A549 (cell line): ENCODE measurements around the gene MOCS1. TPM values are rescaled to one million over a fixed set of nuclear protein-coding genes. Genes with fewer than 3 reads are reported as not detected.

Experiments used
- ATAC-seq, 2 experiments: fragments of 200-7000 bp in 1 of 2; fragments of >200 bp in 1 of 2; cut with Nextera tagmentation in 1 of 2; cut with Tn5 transposase in 1 of 2; 3 replicates each; pipeline versions ENCODE4 v1.8.0 to v1.9.1; 2018 to 2020; ENCODE audit warnings: mild to moderate bottlenecking in 1 of 2, moderate library complexity in 1 of 2
- CTCF ChIA-PET: fragments of 300-600 bp; sonication (Branson Sonifier 250); formaldehyde crosslinking; extraction: SDS; loops from one replicate; lab custom pipeline; 2021; ENCODE audit warnings: antibody characterized with exemption, inconsistent platforms; lab: Yijun Ruan, JAX
- POLR2A ChIA-PET: fragments of 350-600 bp; formaldehyde crosslinking; extraction: SDS; loops from one replicate; lab custom pipeline; 2021; ENCODE audit warnings: antibody characterized with exemption, inconsistent platforms; lab: Yijun Ruan, JAX
- DNase-seq, 2 experiments: peaks; one replicate each; pipeline versions ENCODE4 v3.0.0 to v3.0.0-alpha.2; 2011 to 2016; ENCODE audit warnings: low read depth in 1 of 2, low spot score in 1 of 2
- FAIRE-seq: peaks from 2 replicates; lab custom pipeline; 2011; peaks lifted over from hg19 to GRCh38; lab: Jason Lieb, UNC
- H3K27ac ChIP-seq, 2 experiments: fragments of >200 bp; sonication (Bioruptor Twin); formaldehyde crosslinking; 3 replicates each; pipeline ENCODE4 v1.5.1; 2016 to 2017
- H3K4me1 ChIP-seq: fragments of >200 bp; sonication (Bioruptor Twin); formaldehyde crosslinking; 3 replicates; pipeline ENCODE4 v1.6.1; 2016
- H3K4me2 ChIP-seq: fragments of >200 bp; sonication (Bioruptor Twin); formaldehyde crosslinking; 3 replicates; pipeline ENCODE4 v1.6.1; 2016
- H3K4me3 ChIP-seq: fragments of >200 bp; sonication (Bioruptor Twin); formaldehyde crosslinking; 3 replicates; pipeline ENCODE4 v1.5.1; 2016
- H3K9me3 ChIP-seq: fragments of >200 bp; sonication (Bioruptor Twin); formaldehyde crosslinking; 3 replicates; pipeline ENCODE4 v1.6.1; 2016
- BHLHE40 ChIP-seq: IDR thresholded peaks from 2 replicates; pipeline ENCODE4 v1.6.1; 2012; ENCODE audit warnings: low read depth, low read length, inconsistent platforms
- CBX2 ChIP-seq: fragments of 200-600 bp; sonication (generic); IDR thresholded peaks from 2 replicates; pipeline ENCODE4 v1.6.1; 2016; ENCODE audit warnings: low read depth, mild to moderate bottlenecking, borderline replicate concordance
- CBX8 ChIP-seq: fragments of 200-600 bp; sonication (generic); IDR thresholded peaks from 2 replicates; pipeline ENCODE4 v1.6.1; 2016
- CEBPB ChIP-seq, 2 experiments: fragments of >200 bp in 1 of 2; sonication (Bioruptor Twin) in 1 of 2; formaldehyde crosslinking in 1 of 2; IDR thresholded peaks; 2 replicates each; pipeline ENCODE4 v1.6.1; 2012 to 2016
- CHD4 ChIP-seq: fragments of 200-600 bp; sonication (generic); IDR thresholded peaks from 2 replicates; pipeline ENCODE4 v1.6.1; 2016; ENCODE audit warnings: antibody characterized with exemption, mild to moderate bottlenecking, borderline replicate concordance
- EHMT2 ChIP-seq: fragments of 200-600 bp; sonication (generic); IDR thresholded peaks from 2 replicates; pipeline ENCODE4 v1.6.1; 2016; ENCODE audit warnings: antibody characterized with exemption, low read depth, mild to moderate bottlenecking, moderate library complexity
- FOSB ChIP-seq: fragments of 250-450 bp; sonication (Bioruptor Pico); IDR thresholded peaks from 2 replicates; pipeline ENCODE4 v1.5.0; 2020; ENCODE audit warnings: mild to moderate bottlenecking, moderate library complexity
- FOSL2 ChIP-seq, 2 experiments: fragments of 450-650 bp in 1 of 2; fragments of >200 bp in 1 of 2; sonication (Bioruptor Twin) in 1 of 2; formaldehyde crosslinking; IDR thresholded peaks; 2 replicates each; pipeline versions ENCODE4 v1.5.0 to v1.6.1; 2016 to 2020; ENCODE audit warnings: mild to moderate bottlenecking in 1 of 2, moderate library complexity in 1 of 2
- FOXS1 ChIP-seq: fragments of 250-450 bp; sonication (Bioruptor Pico); IDR thresholded peaks from 2 replicates; pipeline ENCODE4 v1.5.0; 2020; ENCODE audit warnings: mild to moderate bottlenecking, moderate library complexity
- GATA3 ChIP-seq: IDR thresholded peaks from 2 replicates; pipeline ENCODE4 v1.6.1; 2012; ENCODE audit warnings: borderline replicate concordance
- HMGXB4 ChIP-seq: fragments of 250-450 bp; sonication (Bioruptor Pico); IDR thresholded peaks from 2 replicates; pipeline ENCODE4 v1.5.0; 2021; ENCODE audit warnings: mild to moderate bottlenecking, moderate library complexity, borderline replicate concordance
- JUNB ChIP-seq: fragments of >200 bp; sonication (Bioruptor Twin); formaldehyde crosslinking; IDR thresholded peaks from 2 replicates; pipeline ENCODE4 v1.6.1; 2016
- KDM1A ChIP-seq: fragments of 200-600 bp; sonication (generic); IDR thresholded peaks from 2 replicates; pipeline ENCODE4 v1.6.1; 2016; ENCODE audit warnings: low read depth, mild to moderate bottlenecking
- KDM5A ChIP-seq: fragments of 200-600 bp; sonication (generic); IDR thresholded peaks from 2 replicates; pipeline ENCODE4 v1.6.1; 2016; ENCODE audit warnings: antibody characterized with exemption, mild to moderate bottlenecking
- RAD21 ChIP-seq, 2 experiments: fragments of >200 bp in 1 of 2; sonication (Bioruptor Twin) in 1 of 2; formaldehyde crosslinking in 1 of 2; IDR thresholded peaks in 1 of 2; conservative IDR thresholded peaks in 1 of 2; 2 replicates in 1 of 2; 3 replicates in 1 of 2; pipeline ENCODE4 v1.6.1; 2012 to 2018; ENCODE audit warnings: inconsistent platforms in 1 of 2
- RARB ChIP-seq: fragments of 250-450 bp; sonication (Bioruptor Pico); IDR thresholded peaks from 2 replicates; pipeline ENCODE4 v1.8.0; 2021; ENCODE audit warnings: mild to moderate bottlenecking, moderate library complexity
- REST ChIP-seq: fragments of 200-600 bp; sonication (generic); IDR thresholded peaks from 2 replicates; pipeline ENCODE4 v1.6.1; 2016; ENCODE audit warnings: antibody characterized with exemption, mild to moderate bottlenecking, moderate library complexity
- RFX5 ChIP-seq: fragments of 450-650 bp; IDR thresholded peaks from 2 replicates; pipeline ENCODE4 v1.7.1; 2014; ENCODE audit warnings: antibody characterized with exemption, mild to moderate bottlenecking, moderate library complexity
- SMC3 ChIP-seq: fragments of >200 bp; sonication (Bioruptor Twin); formaldehyde crosslinking; IDR thresholded peaks from 3 replicates; pipeline ENCODE4 v1.6.1; 2018; ENCODE audit warnings: inconsistent platforms
- ZC3H11A ChIP-seq: fragments of 450-650 bp; IDR thresholded peaks from 2 replicates; pipeline ENCODE4 v1.6.1; 2014; ENCODE audit warnings: antibody characterized with exemption, mild to moderate bottlenecking
- ZFP36 ChIP-seq: fragments of 450-650 bp; IDR thresholded peaks from 2 replicates; pipeline ENCODE4 v1.6.1; 2014; ENCODE audit warnings: borderline replicate concordance; ENCODE audit not compliant: partially characterized antibody
- ZSCAN20 ChIP-seq: fragments of 250-450 bp; sonication (Bioruptor Pico); IDR thresholded peaks from 2 replicates; pipeline ENCODE4 v1.8.0; 2022; ENCODE audit warnings: mild to moderate bottlenecking, moderate library complexity
- WGBS: methylation state at CpG from one replicate; pipeline ENCODE4 v1.1.6; 2017; ENCODE audit errors: missing lambda C conversion rate; 5-methylcytosine and 5-hydroxymethylcytosine counted together
- polyA plus RNA-seq, 4 experiments: library from polyadenylated mRNA; depleted of rRNA in 3 of 4; stranded (reverse); fragments of >200 nt; fragmentation: RNase III in 1 of 4; extraction: RNeasy Plus Mini Kit Qiagen cat#74134 plus additional on column Dnase treatment in 1 of 4; gene quantifications; 2 replicates in 3 of 4; 3 replicates in 1 of 4; pipeline ENCODE4 v1.2.3, GENCODE V29; 2011 to 2017
- TF ChIP-seq, protein P1 (sequence below): IDR thresholded peaks from 2 replicates; pipeline ENCODE4 v1.6.1; 2012
- TF ChIP-seq, protein P2 (sequence below): fragments of >200 bp; sonication (Bioruptor Twin); formaldehyde crosslinking; IDR thresholded peaks from 3 replicates; pipeline ENCODE4 v1.6.1; 2016
- TF ChIP-seq, protein P3 (sequence below): IDR thresholded peaks from 2 replicates; pipeline ENCODE4 v1.6.1; 2012; ENCODE audit warnings: low read depth, borderline replicate concordance
- TF ChIP-seq, protein P4 (sequence below): fragments of 450-650 bp; IDR thresholded peaks from 2 replicates; pipeline ENCODE4 v1.6.1; 2014; ENCODE audit warnings: antibody characterized with exemption
- TF ChIP-seq, protein P5 (sequence below): IDR thresholded peaks from 2 replicates; pipeline ENCODE4 v1.6.1; 2012
- TF ChIP-seq, protein P6 (sequence below): fragments of >200 bp; sonication (Bioruptor Twin); formaldehyde crosslinking; IDR thresholded peaks from 2 replicates; pipeline ENCODE4 v1.6.1; 2016

MOCS1 gene
- polyA plus RNA-seq, 2 of the 4 experiments (the other 2 are of a cell fraction), result 0.68 to 1.8 TPM

DNA sequence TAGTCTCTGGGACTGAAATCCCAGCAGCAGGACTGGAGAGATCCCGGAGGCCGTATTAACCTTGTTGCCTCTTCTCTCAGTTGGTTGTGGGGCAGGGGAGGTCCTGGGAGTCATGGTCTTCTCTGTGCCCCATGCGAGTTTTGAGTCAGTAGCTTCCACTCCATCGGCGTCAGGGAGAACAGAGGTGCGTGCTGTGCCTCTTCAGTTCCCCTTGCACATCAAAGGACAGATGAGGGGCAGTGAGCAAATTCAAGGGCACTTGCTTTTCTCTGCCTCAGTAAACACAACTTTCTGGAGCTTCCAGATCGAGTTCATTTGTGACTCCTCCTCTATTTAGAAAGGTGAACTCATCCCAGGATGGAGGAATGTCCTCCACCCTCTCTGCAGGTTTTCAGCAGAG is 48.6 kb downstream of the MOCS1 start:
- no peaks in the 10 kb centered on the region for H3K9me3 ChIP-seq
- FAIRE-seq (no peak), ATAC-seq (no peak), DNase-seq (no peak)
- ChIA-PET CTCF (no interaction called here), POLR2A (no interaction called here)
- no peaks in the 10 kb centered on the region for H3K4me1 ChIP-seq
- no peak overlapping the region for H3K27ac ChIP-seq
- H3K4me2 ChIP-seq, result no peak overlapping the region
- TF ChIP-seq, protein P1, sequence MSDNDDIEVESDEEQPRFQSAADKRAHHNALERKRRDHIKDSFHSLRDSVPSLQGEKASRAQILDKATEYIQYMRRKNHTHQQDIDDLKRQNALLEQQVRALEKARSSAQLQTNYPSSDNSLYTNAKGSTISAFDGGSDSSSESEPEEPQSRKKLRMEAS, result no peak
- no peak for TF ChIP-seq SMC3
- TF ChIP-seq ZSCAN20 (CRISPR knock-in tag), result no peak
- TF ChIP-seq, protein P2, sequence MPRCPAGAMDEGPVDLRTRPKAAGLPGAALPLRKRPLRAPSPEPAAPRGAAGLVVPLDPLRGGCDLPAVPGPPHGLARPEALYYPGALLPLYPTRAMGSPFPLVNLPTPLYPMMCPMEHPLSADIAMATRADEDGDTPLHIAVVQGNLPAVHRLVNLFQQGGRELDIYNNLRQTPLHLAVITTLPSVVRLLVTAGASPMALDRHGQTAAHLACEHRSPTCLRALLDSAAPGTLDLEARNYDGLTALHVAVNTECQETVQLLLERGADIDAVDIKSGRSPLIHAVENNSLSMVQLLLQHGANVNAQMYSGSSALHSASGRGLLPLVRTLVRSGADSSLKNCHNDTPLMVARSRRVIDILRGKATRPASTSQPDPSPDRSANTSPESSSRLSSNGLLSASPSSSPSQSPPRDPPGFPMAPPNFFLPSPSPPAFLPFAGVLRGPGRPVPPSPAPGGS, result no peak
- TF ChIP-seq, protein P3, sequence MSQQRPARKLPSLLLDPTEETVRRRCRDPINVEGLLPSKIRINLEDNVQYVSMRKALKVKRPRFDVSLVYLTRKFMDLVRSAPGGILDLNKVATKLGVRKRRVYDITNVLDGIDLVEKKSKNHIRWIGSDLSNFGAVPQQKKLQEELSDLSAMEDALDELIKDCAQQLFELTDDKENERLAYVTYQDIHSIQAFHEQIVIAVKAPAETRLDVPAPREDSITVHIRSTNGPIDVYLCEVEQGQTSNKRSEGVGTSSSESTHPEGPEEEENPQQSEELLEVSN, result no peak
- TF ChIP-seq JUNB, result no peak
- no peak for TF ChIP-seq GATA3
- no peak for TF ChIP-seq KDM1A
- TF ChIP-seq FOSL2 (IDR thresholded peaks at IDR 0.05), result no peak
- TF ChIP-seq FOSL2 (CRISPR knock-in tag; IDR thresholded peaks at IDR 0.05), result no peak
- TF ChIP-seq, protein P4, sequence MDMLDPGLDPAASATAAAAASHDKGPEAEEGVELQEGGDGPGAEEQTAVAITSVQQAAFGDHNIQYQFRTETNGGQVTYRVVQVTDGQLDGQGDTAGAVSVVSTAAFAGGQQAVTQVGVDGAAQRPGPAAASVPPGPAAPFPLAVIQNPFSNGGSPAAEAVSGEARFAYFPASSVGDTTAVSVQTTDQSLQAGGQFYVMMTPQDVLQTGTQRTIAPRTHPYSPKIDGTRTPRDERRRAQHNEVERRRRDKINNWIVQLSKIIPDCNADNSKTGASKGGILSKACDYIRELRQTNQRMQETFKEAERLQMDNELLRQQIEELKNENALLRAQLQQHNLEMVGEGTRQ, result no peak
- TF ChIP-seq KDM5A, result no peak
- TF ChIP-seq CBX2, result no peak
- no peak for TF ChIP-seq FOXS1 (CRISPR knock-in tag)
- no peak for TF ChIP-seq FOSB
- no peak for TF ChIP-seq EHMT2
- TF ChIP-seq ZC3H11A, result no peak
- TF ChIP-seq CHD4, result no peak
- no peak for TF ChIP-seq RARB (CRISPR knock-in tag)
- H3K4me3 ChIP-seq, result no peak overlapping the region
- WGBS, result 58% methylated on average over 7 of the region's 7 CpGs

DNA sequence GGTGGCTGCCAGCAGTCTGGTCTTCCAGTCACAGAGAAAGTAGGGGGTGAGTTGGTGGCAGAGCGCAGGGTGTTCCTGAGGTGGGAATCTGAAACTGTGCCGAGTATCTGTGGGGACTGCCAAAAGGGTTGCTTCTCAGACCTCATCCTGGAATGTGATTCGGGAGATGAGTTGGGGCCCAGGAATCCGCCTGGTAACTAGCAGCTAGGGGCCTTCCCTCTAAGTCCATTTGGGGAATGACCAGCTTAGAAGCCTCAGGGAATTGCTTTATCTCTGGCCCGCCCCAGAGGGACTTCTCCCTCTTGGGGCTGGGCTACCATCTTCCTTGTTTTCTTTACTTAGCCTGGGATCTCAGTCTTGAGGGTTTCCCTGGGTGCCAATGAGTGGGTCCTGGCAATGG is 49.6 kb downstream of the MOCS1 start:
- H3K9me3 ChIP-seq, result no peaks in the 10 kb centered on the region
- no peak for ATAC-seq
- H3K27ac ChIP-seq, result no peak overlapping the region
- H3K4me3 ChIP-seq, result no peak overlapping the region
- ChIA-PET CTCF (no interaction called here), POLR2A (no interaction called here)
- no peak for FAIRE-seq
- no peak for DNase-seq
- H3K4me1 ChIP-seq, result no peaks in the 10 kb centered on the region
- WGBS, result 20% methylated on average over 4 of the region's 5 CpGs
- H3K4me2 ChIP-seq, result no peak overlapping the region
- TF ChIP-seq HMGXB4 (CRISPR knock-in tag) (no peak), ZSCAN20 (CRISPR knock-in tag) (no peak), REST (no peak), CEBPB (IDR thresholded peaks at IDR 0.05) (no peak), CBX8 (no peak), BHLHE40 (no peak), KDM1A (no peak), RFX5 (no peak), ZFP36 (no peak), RARB (CRISPR knock-in tag) (no peak), RAD21 (conservative IDR thresholded peaks at IDR 0.05 in 1 of 2, IDR thresholded peaks at IDR 0.05 in 1 of 2) (no peak)
- TF ChIP-seq, protein P5, sequence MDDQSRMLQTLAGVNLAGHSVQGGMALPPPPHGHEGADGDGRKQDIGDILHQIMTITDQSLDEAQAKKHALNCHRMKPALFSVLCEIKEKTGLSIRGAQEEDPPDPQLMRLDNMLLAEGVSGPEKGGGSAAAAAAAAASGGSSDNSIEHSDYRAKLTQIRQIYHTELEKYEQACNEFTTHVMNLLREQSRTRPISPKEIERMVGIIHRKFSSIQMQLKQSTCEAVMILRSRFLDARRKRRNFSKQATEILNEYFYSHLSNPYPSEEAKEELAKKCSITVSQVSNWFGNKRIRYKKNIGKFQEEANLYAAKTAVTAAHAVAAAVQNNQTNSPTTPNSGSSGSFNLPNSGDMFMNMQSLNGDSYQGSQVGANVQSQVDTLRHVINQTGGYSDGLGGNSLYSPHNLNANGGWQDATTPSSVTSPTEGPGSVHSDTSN, result no peak
- TF ChIP-seq, protein P6, sequence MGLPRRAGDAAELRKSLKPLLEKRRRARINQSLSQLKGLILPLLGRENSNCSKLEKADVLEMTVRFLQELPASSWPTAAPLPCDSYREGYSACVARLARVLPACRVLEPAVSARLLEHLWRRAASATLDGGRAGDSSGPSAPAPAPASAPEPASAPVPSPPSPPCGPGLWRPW, result no peak
- TF ChIP-seq, all 56 proteins: peak for 0
